HUES48 (cell line): Measurements from ENCODE around the gene MAIP1.

Source experiments
- H3K27ac ChIP-seq: one replicate; pipeline ENCODE4 v1.7.0; 2013; ENCODE audit warnings: low read depth, low read length, inconsistent platforms
- H3K27me3 ChIP-seq: 2 replicates; pipeline ENCODE4 v1.6.1; 2013; ENCODE audit warnings: mild to moderate bottlenecking, low read length; ENCODE audit not compliant: control insufficient read depth, insufficient read depth
- H3K36me3 ChIP-seq: 2 replicates; pipeline ENCODE4 v1.6.1; 2013; ENCODE audit warnings: low read length; ENCODE audit not compliant: control insufficient read depth, insufficient read depth
- H3K4me1 ChIP-seq: 2 replicates; pipeline ENCODE4 v1.6.1; 2013; ENCODE audit warnings: mild to moderate bottlenecking, low read length; ENCODE audit not compliant: control insufficient read depth, insufficient read depth
- H3K4me3 ChIP-seq: 2 replicates; pipeline ENCODE4 v1.5.1; 2013; ENCODE audit warnings: mild to moderate bottlenecking, low read depth, low read length
- H3K9ac ChIP-seq: 2 replicates; pipeline ENCODE4 v1.6.1; 2013; ENCODE audit warnings: mild to moderate bottlenecking, low read depth, low read length, moderate library complexity
- H3K9me3 ChIP-seq: 2 replicates; pipeline ENCODE4 v1.6.1; 2013; ENCODE audit warnings: low read length; ENCODE audit not compliant: control insufficient read depth, insufficient read depth

The MAIP1 gene

GRCh38 chr2:200007306-200007705 lies 51.9 kb downstream of the MAIP1 start:
- H3K27me3 ChIP-seq, result no peaks in the 10 kb centered on the region
- peaks cover 2% of the 10 kb centered on the region; the same call in 1 of the 2 replicates for H3K9me3 ChIP-seq
- H3K4me3 ChIP-seq, result no peak overlapping the region
- peaks cover 14% of the 10 kb centered on the region for H3K4me1 ChIP-seq
- no peak overlapping the region for H3K9ac ChIP-seq
- H3K36me3 ChIP-seq, result no peaks in the 10 kb centered on the region
- H3K27ac ChIP-seq, result no peak overlapping the region

- Histone ChIP-seq H3K27me3 (no peaks in the 10 kb centered on the region), H3K36me3 (no peaks in the 10 kb centered on the region), H3K4me3 (no peak overlapping the region), H3K9ac (no peak overlapping the region), H3K9me3 (peaks cover 2% of the 10 kb centered on the region; the same call in 1 of the 2 replicates), H3K27ac (no peak overlapping the region), H3K4me1 (no peaks in the 10 kb centered on the region)
These were observed 57.0 kb downstream of the MAIP1 start for GRCh38 chr2:200012401-200012800.
